ENCODE measurements around the gene GALR1. TPM values are rescaled to one million over a fixed set of nuclear protein-coding genes. Genes with fewer than 3 reads are reported as not detected.

GALR1 gene
- polyA plus RNA-seq, 3 donors = not detected

- H3K79me2 ChIP-seq (ENCODE audit: insufficient read depth, low read length) = no peaks in the 10 kb centered on the region
- peaks cover 41% of the 10 kb centered on the region for H3K4me1 Mint-ChIP-seq
- no peaks in the 10 kb centered on the region for H3K27me3 ChIP-seq (ENCODE audit: control insufficient read depth in 2 of 2, insufficient read depth in 2 of 2, low read length in 2 of 2)
- H4K20me1 ChIP-seq (ENCODE audit: insufficient read depth, low read length) = no peaks in the 10 kb centered on the region
- intact Hi-C loops (cut with micrococcal nuclease) = loop anchor here (5.0 kb wide), 3 partner anchors 75 to 205 kb away; partner anchors contain the start of gene MBP (in 1 of the 2)
- H3K4me2 ChIP-seq (replicated peaks; ENCODE audit: extremely low read depth, low read length, poor library complexity, severe bottlenecking) = no peak overlapping the region
- no peak overlapping the region for H2AFZ ChIP-seq (ENCODE audit: insufficient read depth, low read depth, low read length, poor library complexity, severe bottlenecking)
- H3K9ac ChIP-seq (ENCODE audit: insufficient read depth, low read length, poor library complexity, severe bottlenecking) = no peak overlapping the region
- H3K36me3 ChIP-seq (replicated peaks in 1 of 2; ENCODE audit: control insufficient read depth in 1 of 2, insufficient read depth in 2 of 2, low read length in 2 of 2) = no peaks in the 10 kb centered on the region
- H3K4me3 Mint-ChIP-seq = no peak overlapping the region
- peaks cover 0 to 3% (median 0%) of the 10 kb centered on the region in 7 donors for H3K9me3 Mint-ChIP-seq
- H3K27ac Mint-ChIP-seq = peak overlapping the region in 4 of 7 donors; percentile 6 to 54 (median 46)
- H3K4me3 ChIP-seq (replicated peaks in 1 of 3; ENCODE audit: low read depth in 2 of 3, low read length in 3 of 3) = no peak overlapping the region
- WGBS (ENCODE audit: insufficient coverage) = 100% methylated on average over 1 of the region's 10 CpGs
- H3K4me1 ChIP-seq (ENCODE audit: control insufficient read depth in 1 of 2, insufficient read depth in 2 of 2, low read length in 2 of 2) = peaks cover 21 to 37% of the 10 kb centered on the region in 2 donors
- no peak for TF ChIP-seq CTCF (IDR thresholded peaks at IDR 0.05)
- no peaks in the 10 kb centered on the region for H3K36me3 Mint-ChIP-seq
- DNase-seq = no peak
- H3K27ac ChIP-seq (ENCODE audit: low read depth in 1 of 2, low read length in 2 of 2) = no peak overlapping the region
- peaks cover 0 to 3% (median 0%) of the 10 kb centered on the region in 3 donors for H3K27me3 Mint-ChIP-seq (ENCODE audit: low read depth in 3 of 3)
- no peaks in the 10 kb centered on the region for H3K9me3 ChIP-seq (replicated peaks in 1 of 2; ENCODE audit: control insufficient read depth in 1 of 2, insufficient read depth in 1 of 2, low read length in 2 of 2)
Observed at GRCh38 chr18:77206676-77207374, 42.8 kb upstream of the GALR1 start.

DNA sequence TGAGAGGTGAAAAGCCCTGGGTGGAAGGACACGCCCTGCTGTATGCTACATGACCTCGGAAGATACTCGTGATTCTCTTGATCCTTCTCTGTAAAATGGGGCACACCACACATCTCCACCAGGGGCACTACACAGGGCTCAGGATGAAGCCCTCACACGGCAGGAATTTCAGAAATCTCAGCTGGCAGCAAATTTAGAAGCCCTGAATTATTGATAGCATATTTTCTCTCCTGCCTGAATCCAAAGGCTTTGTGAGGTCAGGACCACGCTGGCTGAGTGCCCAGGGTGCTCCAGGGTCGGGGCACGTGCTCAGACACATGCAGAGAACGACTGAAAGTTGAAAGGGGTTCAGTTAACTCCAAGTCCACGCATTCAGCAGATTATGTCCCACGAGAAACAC is 42.1 kb upstream of the GALR1 start:
- WGBS (ENCODE audit: insufficient coverage) = 76% methylated on average over 5 of the region's 10 CpGs
- Histone ChIP-seq H3K9me3 (replicated peaks in 1 of 2; ENCODE audit: control insufficient read depth in 1 of 2, insufficient read depth in 1 of 2, low read length in 2 of 2) (no peaks in the 10 kb centered on the region), H2AFZ (ENCODE audit: insufficient read depth, low read depth, low read length, poor library complexity, severe bottlenecking) (no peak overlapping the region), H3K36me3 (replicated peaks in 1 of 2; ENCODE audit: control insufficient read depth in 1 of 2, insufficient read depth in 2 of 2, low read length in 2 of 2) (no peaks in the 10 kb centered on the region), H3K79me2 (ENCODE audit: insufficient read depth, low read length) (no peaks in the 10 kb centered on the region), H3K4me1 (ENCODE audit: control insufficient read depth in 1 of 2, insufficient read depth in 2 of 2, low read length in 2 of 2) (peaks cover 22 to 38% of the 10 kb centered on the region in 2 donors), H3K27me3 (ENCODE audit: control insufficient read depth in 2 of 2, insufficient read depth in 2 of 2, low read length in 2 of 2) (no peaks in the 10 kb centered on the region), H3K9ac (ENCODE audit: insufficient read depth, low read length, poor library complexity, severe bottlenecking) (no peak overlapping the region), H3K27ac (ENCODE audit: low read depth in 1 of 2, low read length in 2 of 2) (no peak overlapping the region), H3K4me2 (replicated peaks; ENCODE audit: extremely low read depth, low read length, poor library complexity, severe bottlenecking) (no peak overlapping the region), H4K20me1 (ENCODE audit: insufficient read depth, low read length) (no peaks in the 10 kb centered on the region), H3K4me3 (replicated peaks in 1 of 3; ENCODE audit: low read depth in 2 of 3, low read length in 3 of 3) (no peak overlapping the region)
- Mint-ChIP-seq H3K4me3 (no peak overlapping the region), H3K36me3 (no peaks in the 10 kb centered on the region), H3K27ac (peak overlapping the region; percentile 28 to 94 (median 64)), H3K4me1 (peaks cover 44% of the 10 kb centered on the region), H3K27me3 (ENCODE audit: low read depth in 3 of 3) (peaks cover 0 to 2% (median 0%) of the 10 kb centered on the region in 3 donors), H3K9me3 (peaks cover 0 to 3% (median 0%) of the 10 kb centered on the region in 7 donors)
- peak; percentile 70 for TF ChIP-seq CTCF (IDR thresholded peaks at IDR 0.05)
- intact Hi-C loops (cut with micrococcal nuclease) = loop anchor here (5.0 kb wide), 3 partner anchors 75 to 205 kb away; partner anchors contain the start of gene MBP (in 1 of the 2)
- peak; percentile 53 to 69 (median 62) for DNase-seq

Data from CD14-positive monocyte (primary cell).